ENCODE results near the gene MXD3.
"Not testable (repeated sequence)": the region's sequence is repeated elsewhere in the genome, so short reads cannot be mapped to it uniquely, and the experiment has no call there.

The MXD3 gene

GRCh38 chr5:177353093-177353492 lies 41.4 kb upstream of the MXD3 start:
- Mint-ChIP-seq H3K27ac (no peak overlapping the region), H3K36me3 (ENCODE audit: insufficient read depth) (peaks cover 57% of the 10 kb centered on the region), H3K4me3 (no peak overlapping the region), H3K9me3 (no peaks in the 10 kb centered on the region), H3K27me3 (no peaks in the 10 kb centered on the region), H3K4me1 (ENCODE audit: low read depth in 2 of 2) (peaks cover 56 to 58% of the 10 kb centered on the region in 2 donors)
- ATAC-seq (replicated peaks) = no peak
- DNase-seq = no peak

- H3K27ac Mint-ChIP-seq = peak within 1 kb of the TSS; percentile 100
- DNase-seq (peak; percentile 85 to 91 (median 86)), ATAC-seq (replicated peaks) (peak; percentile 96)
- H3K9me3 Mint-ChIP-seq = no peaks in the 10 kb centered on the region
- H3K36me3 Mint-ChIP-seq (ENCODE audit: insufficient read depth) = peaks cover 55% of the 10 kb centered on the region
- H3K27me3 Mint-ChIP-seq = no peaks in the 10 kb centered on the region
- peaks cover 55 to 56% of the 10 kb centered on the region in 2 donors for H3K4me1 Mint-ChIP-seq (ENCODE audit: low read depth in 2 of 2)
- peak within 1 kb of the TSS; percentile 98 to 99 for H3K4me3 Mint-ChIP-seq
Observed at GRCh38 chr5:177351392-177352329, 40.0 kb upstream of the MXD3 start, which contains the start of gene LMAN2. Gene LMAN2 (minus strand): TSS chr5:177351668. CDS start chr5:177351647, 21 bp downstream.

- H3K36me3 Mint-ChIP-seq (ENCODE audit: insufficient read depth) = peaks cover 55% of the 10 kb centered on the region
- DNase-seq (no peak), ATAC-seq (replicated peaks) (no peak)
- no peaks in the 10 kb centered on the region for H3K27me3 Mint-ChIP-seq
- H3K27ac Mint-ChIP-seq = peak overlapping the region; percentile 100
- H3K4me3 Mint-ChIP-seq = peak overlapping the region; percentile 98 to 99
- no peaks in the 10 kb centered on the region for H3K9me3 Mint-ChIP-seq
- H3K4me1 Mint-ChIP-seq (ENCODE audit: low read depth in 2 of 2) = peaks cover 50 to 54% of the 10 kb centered on the region in 2 donors
Observed at GRCh38 chr5:177350776-177351391, 39.2 kb upstream of the MXD3 start.

- DNase-seq (no peak), ATAC-seq (replicated peaks) (no peak)
- H3K27me3 Mint-ChIP-seq = no peaks in the 10 kb centered on the region
- H3K9me3 Mint-ChIP-seq = no peaks in the 10 kb centered on the region
- peak overlapping the region; percentile 98 to 99 for H3K4me3 Mint-ChIP-seq
- H3K27ac Mint-ChIP-seq = peak overlapping the region; percentile 88 to 100
- H3K4me1 Mint-ChIP-seq (ENCODE audit: low read depth in 2 of 2) = peaks cover 43 to 45% of the 10 kb centered on the region in 2 donors
- H3K36me3 Mint-ChIP-seq (ENCODE audit: insufficient read depth) = peaks cover 58% of the 10 kb centered on the region
Observed at GRCh38 chr5:177349762-177350161, 38.1 kb upstream of the MXD3 start.

GRCh38 chr5:177349362-177349647 lies 37.6 kb upstream of the MXD3 start:
- ATAC-seq (replicated peaks) (no peak), DNase-seq (no peak)
- Mint-ChIP-seq H3K27me3 (no peaks in the 10 kb centered on the region), H3K4me1 (ENCODE audit: low read depth in 2 of 2) (peaks cover 39 to 45% of the 10 kb centered on the region in 2 donors), H3K9me3 (no peaks in the 10 kb centered on the region), H3K27ac (peak overlapping the region; percentile 88 to 100), H3K36me3 (ENCODE audit: insufficient read depth) (peaks cover 58% of the 10 kb centered on the region), H3K4me3 (peak overlapping the region; percentile 98 to 99)

- Mint-ChIP-seq H3K4me1 (ENCODE audit: low read depth in 2 of 2) (peaks cover 39 to 52% of the 10 kb centered on the region in 2 donors), H3K9me3 (no peaks in the 10 kb centered on the region), H3K27ac (no peak overlapping the region), H3K4me3 (peak overlapping the region in 1 of 2 donors; percentile 35), H3K27me3 (no peaks in the 10 kb centered on the region), H3K36me3 (ENCODE audit: insufficient read depth) (peaks cover 54% of the 10 kb centered on the region)
- no peak for ATAC-seq (replicated peaks)
- no peak for DNase-seq
Observed at GRCh38 chr5:177347699-177348098, 36.0 kb upstream of the MXD3 start.

- no peaks in the 10 kb centered on the region for H3K9me3 Mint-ChIP-seq
- H3K4me3 Mint-ChIP-seq = no peak overlapping the region
- no peaks in the 10 kb centered on the region for H3K27me3 Mint-ChIP-seq
- H3K36me3 Mint-ChIP-seq (ENCODE audit: insufficient read depth) = peaks cover 51% of the 10 kb centered on the region
- peak overlapping the region in 1 of 2 donors; percentile 46 for H3K27ac Mint-ChIP-seq
- DNase-seq (no peak), ATAC-seq (replicated peaks) (no peak)
- H3K4me1 Mint-ChIP-seq (ENCODE audit: low read depth in 2 of 2) = peaks cover 36 to 49% of the 10 kb centered on the region in 2 donors
Observed at GRCh38 chr5:177346820-177347219, 35.1 kb upstream of the MXD3 start.

- Mint-ChIP-seq H3K27me3 (no peaks in the 10 kb centered on the region), H3K9me3 (no peaks in the 10 kb centered on the region), H3K36me3 (ENCODE audit: insufficient read depth) (peaks cover 53% of the 10 kb centered on the region), H3K4me1 (ENCODE audit: low read depth in 2 of 2) (peaks cover 26 to 40% of the 10 kb centered on the region in 2 donors), H3K4me3 (no peak overlapping the region), H3K27ac (peak overlapping the region in 1 of 2 donors; percentile 54)
- DNase-seq (no peak), ATAC-seq (replicated peaks) (no peak)
Observed at GRCh38 chr5:177344891-177345290, 33.2 kb upstream of the MXD3 start.

GRCh38 chr5:177343777-177344176 lies 32.1 kb upstream of the MXD3 start:
- H3K9me3 Mint-ChIP-seq = no peaks in the 10 kb centered on the region
- H3K27me3 Mint-ChIP-seq = no peaks in the 10 kb centered on the region
- ATAC-seq (replicated peaks) = no peak
- H3K4me3 Mint-ChIP-seq = no peak overlapping the region
- peaks cover 57% of the 10 kb centered on the region for H3K36me3 Mint-ChIP-seq (ENCODE audit: insufficient read depth)
- peak overlapping the region in 1 of 2 donors; percentile 27 for H3K27ac Mint-ChIP-seq
- H3K4me1 Mint-ChIP-seq (ENCODE audit: low read depth in 2 of 2) = peaks cover 26 to 40% of the 10 kb centered on the region in 2 donors
- no peak for DNase-seq

- peaks cover 27 to 43% of the 10 kb centered on the region in 2 donors for H3K4me1 Mint-ChIP-seq (ENCODE audit: low read depth in 2 of 2)
- not testable (repeated sequence) for DNase-seq; ATAC-seq (replicated peaks); H3K9me3 Mint-ChIP-seq; H3K4me3 Mint-ChIP-seq; H3K27me3 Mint-ChIP-seq
- peaks cover 51% of the 10 kb centered on the region for H3K36me3 Mint-ChIP-seq (ENCODE audit: insufficient read depth)
- peak overlapping the region in 1 of 2 donors; percentile 27 for H3K27ac Mint-ChIP-seq
Observed at GRCh38 chr5:177343000-177343399, 31.3 kb upstream of the MXD3 start.

GRCh38 chr5:177339107-177339638 lies 27.5 kb upstream of the MXD3 start:
- peak overlapping the region; percentile 40 to 41 for H3K4me3 Mint-ChIP-seq
- peak; percentile 33 for ATAC-seq (replicated peaks)
- H3K4me1 Mint-ChIP-seq (ENCODE audit: low read depth in 2 of 2) = peaks cover 26 to 33% of the 10 kb centered on the region in 2 donors
- H3K27me3 Mint-ChIP-seq = no peaks in the 10 kb centered on the region
- DNase-seq = no peak
- no peaks in the 10 kb centered on the region for H3K9me3 Mint-ChIP-seq
- H3K27ac Mint-ChIP-seq = peak overlapping the region; percentile 9 to 91
- H3K36me3 Mint-ChIP-seq (ENCODE audit: insufficient read depth) = peaks cover 58% of the 10 kb centered on the region

GRCh38 chr5:177338251-177339106 lies 26.8 kb upstream of the MXD3 start:
- peak overlapping the region; percentile 40 to 41 for H3K4me3 Mint-ChIP-seq
- no peaks in the 10 kb centered on the region for H3K27me3 Mint-ChIP-seq
- no peaks in the 10 kb centered on the region for H3K9me3 Mint-ChIP-seq
- peaks cover 31 to 35% of the 10 kb centered on the region in 2 donors for H3K4me1 Mint-ChIP-seq (ENCODE audit: low read depth in 2 of 2)
- ATAC-seq (replicated peaks) (no peak), DNase-seq (no peak)
- peak overlapping the region; percentile 9 to 91 for H3K27ac Mint-ChIP-seq
- H3K36me3 Mint-ChIP-seq (ENCODE audit: insufficient read depth) = peaks cover 65% of the 10 kb centered on the region

Data from effector memory CD8-positive, alpha-beta T cell (primary cell).